Measurements from ENCODE around the gene GLI3. TPM values are rescaled to one million over a fixed set of nuclear protein-coding genes. Genes with fewer than 3 reads are reported as not detected.
A peak's percentile ranks its signal among the peaks of the same experiment; 100 is the strongest.

The GLI3 gene
- total RNA-seq, 1 experiment from 2014 or later = 45.0 TPM

- H3K9ac ChIP-seq (ENCODE audit: extremely low read depth, insufficient read length, low read length) = no peak overlapping the region
- WGBS (ENCODE audit: extremely low coverage, insufficient read length, low lambda C conversion rate) = no CpG with 5 or more reads among the region's 7 CpGs
- Mint-ChIP-seq H3K4me1 (peaks cover 37 to 41% of the 10 kb centered on the region in 2 experiments), H3K4me3 (no peak overlapping the region), H3K27ac (peak overlapping the region in 2 of 3 experiments; percentile 30 to 61; a peak in 1 of 7 replicates), H3K36me3 (ENCODE audit: insufficient read depth in 1 of 3, low read depth in 3 of 3) (no peaks in the 10 kb centered on the region), H3K27me3 (ENCODE audit: low read depth) (no peaks in the 10 kb centered on the region), H3K9me3 (no peaks in the 10 kb centered on the region)
- no peak overlapping the region for H3K23ac ChIP-seq (ENCODE audit: insufficient read length, low read depth, low read length)
- TF ChIP-seq CTCF (conservative IDR thresholded peaks at IDR 0.05) = no peak
- H2BK12ac ChIP-seq (ENCODE audit: insufficient read length, low read depth, low read length) = no peak overlapping the region
- H3K14ac ChIP-seq (ENCODE audit: insufficient read depth, low read length) = no peak overlapping the region
- H2BK120ac ChIP-seq (ENCODE audit: low read depth, low read length, poor library complexity, severe bottlenecking) = no peak overlapping the region
- H3K23me2 ChIP-seq (ENCODE audit: insufficient read length, low read depth, low read length, poor library complexity, severe bottlenecking) = no peaks in the 10 kb centered on the region
- H3K4me2 ChIP-seq (ENCODE audit: insufficient read depth, insufficient read length, low read length) = no peak overlapping the region
- H3K79me2 ChIP-seq (ENCODE audit: insufficient read depth, low read length) = no peaks in the 10 kb centered on the region
- H3T11ph ChIP-seq (ENCODE audit: low read length) = no peak overlapping the region
- peaks cover 2% of the 10 kb centered on the region for H3K79me1 ChIP-seq (ENCODE audit: insufficient read depth, low read depth, low read length, poor library complexity, severe bottlenecking)
- H2BK5ac ChIP-seq (ENCODE audit: insufficient read length, low read length) = no peak overlapping the region
- H3K4ac ChIP-seq (ENCODE audit: low read depth, low read length) = no peak overlapping the region
- peaks cover 2% of the 10 kb centered on the region; the same call in 1 of the 2 replicates for H3K4me1 ChIP-seq (ENCODE audit: insufficient read depth, low read length)
- H2AK5ac ChIP-seq (ENCODE audit: insufficient read length, low read length) = no peak overlapping the region
- H3K27me3 ChIP-seq (ENCODE audit: insufficient read depth, low read length) = no peaks in the 10 kb centered on the region
- no peaks in the 10 kb centered on the region for H4K20me1 ChIP-seq (ENCODE audit: control insufficient read depth, insufficient read depth, insufficient read length)
- H4K5ac ChIP-seq (ENCODE audit: insufficient read length, low read depth, low read length) = no peak overlapping the region
- H2BK15ac ChIP-seq (ENCODE audit: low read depth, low read length) = no peak overlapping the region
- no peak overlapping the region for H4K91ac ChIP-seq (ENCODE audit: insufficient read length, low read depth, low read length)
- H2BK20ac ChIP-seq (ENCODE audit: low read depth, low read length, poor library complexity, severe bottlenecking) = no peak overlapping the region
- DNase-seq = no peak
- H4K8ac ChIP-seq (replicated peaks; ENCODE audit: insufficient read length, low read depth, low read length) = no peak overlapping the region
- H3K18ac ChIP-seq (ENCODE audit: insufficient read length, low read depth, low read length) = no peak overlapping the region
- H3K9me3 ChIP-seq (ENCODE audit: control insufficient read depth, low read depth, low read length) = no peaks in the 10 kb centered on the region
- no peak overlapping the region for H3K27ac ChIP-seq (ENCODE audit: insufficient read length, low read depth, low read length)
- H2AFZ ChIP-seq (ENCODE audit: low read length) = no peak overlapping the region
- no peak overlapping the region for H3K56ac ChIP-seq (ENCODE audit: insufficient read length, low read depth, low read length)
These were observed 81.3 kb downstream of the GLI3 start for GRCh38 chr7:42155584-42156290.
